HepG2 (cell line): ENCODE measurements around the gene BBS12.

Source experiments
- GTF2F1 ChIP-seq: fragments of 150-350 bp; IDR thresholded peaks from 2 replicates; pipeline ENCODE4 v1.6.1; 2014; ENCODE audit warnings: low read length
- ZNF274 ChIP-seq: sonication (generic); formaldehyde crosslinking; IDR thresholded peaks from 2 replicates; pipeline ENCODE4 v1.5.1; 2020; ENCODE audit warnings: mild to moderate bottlenecking, missing genetic modification reagents
- ZNF3 ChIP-seq: IDR thresholded peaks from 2 replicates; pipeline ENCODE4 v1.7.0; 2017; ENCODE audit warnings: inconsistent platforms
- TF ChIP-seq, protein P1 (sequence below): sonication (generic); formaldehyde crosslinking; IDR thresholded peaks from 2 replicates; pipeline ENCODE4 v1.5.0; 2020; ENCODE audit warnings: mild to moderate bottlenecking, missing genetic modification reagents, moderate library complexity

DNA sequence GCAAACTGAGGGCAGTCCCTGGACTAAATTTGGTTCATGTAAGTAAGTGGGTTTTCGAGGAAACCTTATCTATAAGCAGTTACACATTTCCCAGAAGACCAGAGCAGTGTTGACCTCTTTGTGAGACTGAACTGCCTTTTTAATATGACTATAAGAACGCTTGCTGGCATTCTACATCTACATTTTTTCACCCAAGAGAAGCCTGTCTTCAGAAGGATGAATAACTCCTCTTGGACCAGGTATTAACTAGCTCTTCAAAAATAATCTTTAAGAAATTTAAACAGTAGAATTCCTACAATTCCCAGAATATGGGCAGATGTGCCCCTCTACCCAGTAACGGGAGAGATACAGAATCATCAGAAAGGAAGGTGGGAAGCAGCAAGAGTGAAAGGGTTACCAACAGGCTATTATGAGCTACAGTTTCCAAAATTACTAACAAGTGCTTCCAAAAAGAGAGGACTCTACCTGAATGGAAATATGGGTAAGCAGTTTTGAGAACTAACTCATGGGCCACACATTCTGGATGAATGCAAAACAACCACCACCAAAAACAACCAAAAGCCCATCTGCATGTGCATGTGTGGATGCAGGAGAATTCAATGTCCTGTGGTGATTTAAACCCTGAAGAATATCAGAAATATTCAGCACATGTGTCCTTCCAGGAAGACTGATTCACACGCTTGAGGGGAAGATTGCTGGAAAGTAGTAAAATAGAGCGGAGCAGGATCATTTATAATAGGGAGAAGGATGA lies 17.4 kb downstream of the BBS12 start:
- no peak for TF ChIP-seq ZNF3 (CRISPR knock-in tag)
- no peak for TF ChIP-seq ZNF274 (CRISPR knock-in tag)
- TF ChIP-seq, protein P1, sequence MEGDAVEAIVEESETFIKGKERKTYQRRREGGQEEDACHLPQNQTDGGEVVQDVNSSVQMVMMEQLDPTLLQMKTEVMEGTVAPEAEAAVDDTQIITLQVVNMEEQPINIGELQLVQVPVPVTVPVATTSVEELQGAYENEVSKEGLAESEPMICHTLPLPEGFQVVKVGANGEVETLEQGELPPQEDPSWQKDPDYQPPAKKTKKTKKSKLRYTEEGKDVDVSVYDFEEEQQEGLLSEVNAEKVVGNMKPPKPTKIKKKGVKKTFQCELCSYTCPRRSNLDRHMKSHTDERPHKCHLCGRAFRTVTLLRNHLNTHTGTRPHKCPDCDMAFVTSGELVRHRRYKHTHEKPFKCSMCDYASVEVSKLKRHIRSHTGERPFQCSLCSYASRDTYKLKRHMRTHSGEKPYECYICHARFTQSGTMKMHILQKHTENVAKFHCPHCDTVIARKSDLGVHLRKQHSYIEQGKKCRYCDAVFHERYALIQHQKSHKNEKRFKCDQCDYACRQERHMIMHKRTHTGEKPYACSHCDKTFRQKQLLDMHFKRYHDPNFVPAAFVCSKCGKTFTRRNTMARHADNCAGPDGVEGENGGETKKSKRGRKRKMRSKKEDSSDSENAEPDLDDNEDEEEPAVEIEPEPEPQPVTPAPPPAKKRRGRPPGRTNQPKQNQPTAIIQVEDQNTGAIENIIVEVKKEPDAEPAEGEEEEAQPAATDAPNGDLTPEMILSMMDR (CRISPR knock-in tag), result no peak
- TF ChIP-seq GTF2F1, result no peak
